ENCODE results near the gene DENND6A.
"Not testable (repeated sequence)": the region's sequence is repeated elsewhere in the genome, so short reads cannot be mapped to it uniquely, and the experiment has no call there.

The DENND6A gene, protein sequence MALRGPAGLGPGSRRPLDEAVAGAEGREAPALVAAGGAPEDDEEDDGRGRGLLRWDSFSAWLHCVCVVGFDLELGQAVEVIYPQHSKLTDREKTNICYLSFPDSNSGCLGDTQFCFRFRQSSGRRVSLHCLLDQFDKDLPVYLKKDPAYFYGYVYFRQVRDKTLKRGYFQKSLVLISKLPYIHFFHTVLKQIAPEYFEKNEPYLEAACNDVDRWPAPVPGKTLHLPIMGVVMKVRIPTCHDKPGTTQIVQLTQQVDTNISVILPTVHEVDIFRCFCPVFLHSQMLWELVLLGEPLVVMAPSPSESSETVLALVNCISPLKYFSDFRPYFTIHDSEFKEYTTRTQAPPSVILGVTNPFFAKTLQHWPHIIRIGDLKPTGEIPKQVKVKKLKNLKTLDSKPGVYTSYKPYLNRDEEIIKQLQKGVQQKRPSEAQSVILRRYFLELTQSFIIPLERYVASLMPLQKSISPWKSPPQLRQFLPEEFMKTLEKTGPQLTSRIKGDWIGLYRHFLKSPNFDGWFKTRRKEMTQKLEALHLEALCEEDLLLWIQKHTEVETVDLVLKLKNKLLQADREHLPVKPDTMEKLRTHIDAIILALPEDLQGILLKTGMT

DNA sequence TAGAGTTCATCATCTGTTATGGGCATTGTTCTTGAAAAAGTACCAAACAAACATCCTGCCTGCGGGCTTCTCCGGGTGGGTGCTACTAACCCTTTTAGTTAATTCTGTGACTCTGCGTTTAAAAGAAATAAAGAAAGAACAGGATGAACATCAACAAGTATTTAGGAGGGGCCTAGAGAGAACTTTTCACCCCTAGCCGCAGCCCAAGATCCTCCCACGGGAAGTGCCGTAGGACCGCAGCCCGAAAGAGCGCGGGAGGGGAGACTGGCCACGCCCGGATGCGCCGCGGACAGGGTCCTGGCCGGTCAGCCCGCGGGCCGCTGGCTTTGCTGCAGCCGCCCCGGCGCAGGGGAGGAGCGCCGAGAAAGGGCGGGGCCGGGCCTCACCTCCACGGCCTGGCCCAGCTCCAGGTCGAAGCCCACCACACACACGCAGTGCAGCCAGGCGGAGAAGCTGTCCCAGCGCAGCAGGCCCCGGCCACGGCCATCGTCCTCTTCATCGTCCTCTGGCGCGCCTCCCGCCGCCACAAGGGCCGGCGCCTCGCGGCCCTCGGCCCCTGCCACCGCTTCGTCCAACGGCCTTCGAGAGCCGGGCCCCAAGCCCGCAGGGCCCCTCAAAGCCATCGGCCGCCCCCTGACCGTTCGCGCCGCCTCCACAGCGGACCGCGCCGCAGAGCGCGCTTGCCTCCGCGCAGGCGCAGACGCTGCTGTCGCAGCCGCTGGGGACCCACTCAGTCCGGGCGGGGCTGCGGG lies at the start of gene DENND6A:
Gene DENND6A (minus strand): TSS at position 682 of the 752 bp plus-strand sequence. CDS start 59 bp downstream, at position 623.
- DNase-seq (ENCODE audit: insufficient read length, low spot score): peak; percentile 88
- FAIRE-seq: peak; percentile 90

DNA sequence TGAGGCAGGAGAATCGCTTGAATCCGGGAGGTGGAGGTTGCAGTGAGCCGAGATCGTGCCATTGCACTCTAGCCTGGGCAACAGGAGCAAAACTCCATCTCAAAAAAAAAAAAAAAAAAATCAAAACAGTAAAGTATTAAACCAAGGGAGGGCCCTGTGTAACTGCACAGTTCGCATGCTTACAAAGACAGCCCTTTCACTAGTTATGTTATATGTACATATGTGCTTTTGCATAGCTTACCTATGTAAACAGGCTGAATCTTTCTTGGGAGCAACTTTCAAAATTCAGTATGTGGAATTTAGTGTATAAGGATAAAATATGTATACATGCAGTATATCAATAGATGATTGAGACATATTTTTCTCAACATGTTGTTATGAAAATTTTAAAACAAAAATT lies 47.1 kb upstream of the DENND6A start:
- FAIRE-seq (no peak), DNase-seq (ENCODE audit: insufficient read length, low spot score) (no peak)

DNA sequence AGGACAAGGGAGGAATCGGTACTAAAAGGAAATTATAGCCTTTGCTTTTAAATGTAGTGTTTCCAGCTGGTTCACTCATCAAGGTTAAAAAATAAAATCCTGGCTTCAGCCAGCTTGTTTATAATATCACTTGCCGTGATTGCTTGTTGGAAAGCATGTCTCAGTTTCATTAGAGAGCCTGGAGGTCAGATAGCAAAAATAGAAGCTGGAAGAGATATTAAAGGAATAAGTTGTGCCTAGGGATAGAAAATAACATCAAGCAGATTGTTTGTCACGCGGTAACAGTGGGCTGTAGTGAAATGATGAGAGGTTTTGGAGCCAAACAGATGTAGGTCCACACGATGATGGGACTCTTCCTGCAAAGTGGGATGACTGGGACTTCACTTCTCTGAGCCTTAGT lies 45.5 kb upstream of the DENND6A start:
- FAIRE-seq: no peak
- no peak for DNase-seq (ENCODE audit: insufficient read length, low spot score)

DNA sequence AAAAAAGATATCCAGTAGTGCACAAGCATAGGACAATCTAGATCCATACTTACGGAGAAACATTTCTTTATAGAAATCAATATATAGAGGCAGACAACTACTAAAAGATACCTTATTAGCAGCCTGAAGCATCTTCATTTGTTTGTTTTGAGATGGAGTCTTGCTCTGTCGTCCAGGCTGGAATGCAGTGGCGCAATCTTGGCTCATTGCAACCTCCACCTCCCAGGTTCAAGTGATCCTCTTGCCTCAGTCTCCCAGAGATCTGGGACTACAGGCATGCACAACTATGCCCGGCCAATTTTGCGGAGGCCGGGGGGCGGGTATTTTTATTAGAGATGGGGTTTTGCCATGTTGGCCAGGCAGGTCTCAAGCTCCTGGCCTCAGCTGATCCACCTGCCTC lies 45.0 kb upstream of the DENND6A start:
- DNase-seq (ENCODE audit: insufficient read length, low spot score) (no peak), FAIRE-seq (no peak)

DNA sequence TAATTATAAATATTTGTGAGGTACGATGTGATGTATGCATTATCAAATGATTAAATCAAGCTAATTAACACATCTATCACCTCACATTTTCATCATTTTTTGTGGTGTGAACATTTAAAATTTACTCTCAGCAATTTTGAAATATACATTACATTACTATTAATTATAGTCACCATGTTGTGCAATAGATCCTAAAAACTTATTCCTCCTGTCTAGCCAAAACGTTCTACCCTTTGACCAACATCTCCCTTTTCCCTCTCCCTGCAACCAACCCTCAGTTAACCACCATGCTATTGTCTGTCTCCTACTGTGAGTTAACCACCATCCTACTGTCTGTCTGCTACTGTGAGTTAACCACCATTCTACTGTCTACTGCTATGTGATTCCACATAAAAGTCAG lies 42.5 kb upstream of the DENND6A start:
- no peak for FAIRE-seq

DNA sequence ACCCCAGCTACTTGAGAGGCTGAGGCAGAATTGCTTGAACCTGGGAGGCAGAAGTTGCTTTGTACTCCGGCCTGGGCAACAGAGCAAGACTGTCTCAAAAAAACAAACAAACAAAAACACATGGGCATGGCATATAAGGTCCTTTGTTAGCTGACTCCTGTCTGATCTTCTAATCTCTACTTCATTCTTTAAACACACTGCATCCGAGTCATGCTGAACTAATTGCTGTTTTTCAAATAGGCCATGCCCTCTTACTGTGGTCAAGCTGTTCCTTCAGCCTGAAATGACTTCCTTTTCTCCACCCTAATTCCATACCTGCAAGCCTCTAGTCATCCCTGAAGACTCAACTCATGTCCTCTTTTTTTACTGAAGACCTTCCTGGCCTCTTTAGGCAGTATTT lies 40.9 kb upstream of the DENND6A start:
- no peak for FAIRE-seq

More for the DNA sequence above, 42.5 kb upstream of the DENND6A start:
- DNase-seq (ENCODE audit: insufficient read length, low spot score): no peak

DNA sequence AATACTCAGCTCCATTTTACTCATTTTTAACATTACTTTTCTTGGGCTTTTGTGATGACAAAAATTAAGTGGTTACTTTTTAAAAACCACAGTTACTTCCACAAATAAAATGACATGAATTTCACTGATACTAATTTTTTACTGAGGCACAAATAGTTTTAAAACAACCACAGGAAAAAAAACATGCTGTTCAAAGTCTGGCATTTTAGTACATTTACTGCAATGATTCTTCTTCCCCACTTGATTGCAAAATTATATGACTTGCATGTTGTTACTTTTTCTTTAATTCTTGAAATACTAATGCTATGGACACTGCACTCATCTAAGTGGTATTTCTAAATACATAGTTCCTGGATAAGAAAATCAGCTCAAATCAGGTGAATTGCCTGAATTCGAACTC lies 38.4 kb upstream of the DENND6A start:
- DNase-seq (ENCODE audit: insufficient read length, low spot score) (no peak), FAIRE-seq (no peak)

More for the DNA sequence above, 40.9 kb upstream of the DENND6A start:
- no peak for DNase-seq (ENCODE audit: insufficient read length, low spot score)

DNA sequence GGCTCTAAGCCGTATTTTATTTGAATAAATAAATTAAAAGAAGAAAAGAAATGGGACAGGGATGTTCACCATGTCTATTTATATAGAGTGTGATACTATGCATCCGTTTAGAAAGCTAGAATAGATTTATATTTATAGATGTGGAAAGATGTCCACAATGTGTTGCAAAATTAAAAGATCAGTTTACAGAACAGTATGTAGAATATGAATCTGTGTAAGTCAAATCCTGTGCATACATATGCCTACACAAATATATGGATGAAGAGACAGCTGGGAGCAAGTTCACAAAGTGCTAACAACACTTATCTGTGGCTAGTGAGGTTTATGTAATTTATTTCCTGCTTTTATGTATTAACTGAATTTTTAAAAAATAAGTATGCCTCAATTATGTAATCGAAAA lies 37.8 kb upstream of the DENND6A start:
- DNase-seq (ENCODE audit: insufficient read length, low spot score): no peak
- no peak for FAIRE-seq

DNA sequence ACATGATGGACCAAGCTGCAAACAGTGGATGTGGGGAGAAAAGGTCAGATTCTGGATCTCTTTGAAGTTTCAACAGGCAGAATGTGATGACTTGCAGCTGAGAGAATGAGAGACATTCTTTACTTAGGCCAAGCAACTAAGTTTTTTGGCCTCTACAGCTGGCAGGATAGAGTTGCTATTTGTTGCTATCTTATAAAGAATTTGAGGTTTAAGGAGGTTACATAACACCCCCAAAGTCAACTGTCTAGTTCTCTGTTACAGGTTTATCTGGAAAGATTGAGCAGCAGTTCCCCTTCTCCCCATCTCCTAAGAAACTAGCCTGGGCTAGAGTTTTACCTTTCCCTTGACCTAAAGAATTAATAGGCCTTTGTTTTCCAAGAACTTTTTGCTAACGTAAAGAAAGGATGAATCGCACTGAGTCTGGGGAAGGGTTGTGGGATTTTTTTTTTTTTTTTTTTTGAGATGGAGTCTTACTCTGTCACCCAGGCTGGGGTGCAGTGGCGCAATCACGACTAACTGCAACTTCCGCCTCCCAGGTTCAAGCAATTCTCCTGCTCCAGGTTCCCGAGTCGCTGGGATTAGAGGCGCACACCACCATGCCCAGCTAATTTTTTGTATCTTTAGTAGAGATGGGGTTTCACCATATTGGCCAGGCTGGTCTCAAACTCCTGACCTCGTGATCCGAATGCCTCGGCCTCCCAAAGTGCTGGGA lies 36.6 kb upstream of the DENND6A start:
- DNase-seq (ENCODE audit: insufficient read length, low spot score) (no peak), FAIRE-seq (no peak)

DNA sequence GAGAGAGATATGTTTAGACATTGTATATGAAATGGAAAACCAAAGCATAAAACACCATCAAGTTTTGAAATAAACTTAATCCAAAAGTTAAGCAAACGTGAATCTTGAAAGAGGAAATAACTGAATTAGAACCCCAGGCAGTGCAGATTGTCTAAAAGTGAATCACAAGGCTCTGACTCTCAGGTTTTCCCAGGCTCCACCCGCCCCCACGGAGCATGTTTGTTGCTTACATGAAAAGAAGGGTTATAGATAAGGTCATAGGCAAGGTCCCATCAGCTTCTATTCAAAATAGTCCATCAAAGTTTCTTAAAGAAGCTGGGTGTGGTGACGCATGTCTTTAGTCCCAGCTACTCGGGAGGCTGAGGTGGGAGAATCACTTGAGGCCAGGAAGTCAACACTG lies 34.2 kb upstream of the DENND6A start:
- DNase-seq (ENCODE audit: insufficient read length, low spot score): no peak
- FAIRE-seq: no peak

DNA sequence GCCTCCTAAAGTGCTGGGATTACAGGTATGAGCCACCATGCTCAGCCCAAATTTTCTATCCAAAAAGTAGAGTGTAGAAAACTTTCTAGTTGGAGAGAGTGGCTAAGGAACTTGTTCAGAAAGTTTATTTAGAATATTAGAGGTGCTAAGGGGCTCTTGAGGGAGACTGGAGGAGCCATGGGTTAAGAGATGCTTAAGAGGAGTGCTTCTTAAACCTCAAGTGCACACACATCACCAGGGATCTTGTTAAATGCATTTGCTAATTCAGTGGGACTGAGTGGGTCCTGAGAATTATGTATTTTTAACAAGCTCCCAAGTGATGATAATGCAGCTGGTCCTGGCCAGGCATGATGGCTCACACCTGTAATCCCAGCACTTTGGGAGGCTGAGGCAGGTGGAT lies 33.5 kb upstream of the DENND6A start:
- DNase-seq (ENCODE audit: insufficient read length, low spot score): no peak
- FAIRE-seq: no peak

DNA sequence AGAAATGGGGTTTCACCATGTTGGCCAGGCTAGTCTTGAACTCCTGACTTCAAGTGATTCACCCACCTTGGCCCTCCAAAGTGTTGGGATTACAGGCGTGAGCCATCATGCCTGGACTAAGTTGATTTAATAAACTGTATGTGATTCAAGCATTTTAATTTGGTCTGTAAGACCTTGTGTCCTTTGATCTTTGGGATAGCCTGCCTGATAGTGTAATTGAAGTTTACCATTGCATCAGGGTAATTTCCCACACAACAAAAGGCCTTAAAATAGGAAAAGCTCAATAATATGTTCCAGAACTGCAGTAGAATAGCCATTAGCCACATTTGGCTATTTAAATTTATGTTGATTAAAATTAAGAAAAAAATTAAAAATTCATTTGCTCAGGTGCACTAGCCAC lies 25.2 kb upstream of the DENND6A start:
- FAIRE-seq (no peak), DNase-seq (ENCODE audit: insufficient read length, low spot score) (no peak)

DNA sequence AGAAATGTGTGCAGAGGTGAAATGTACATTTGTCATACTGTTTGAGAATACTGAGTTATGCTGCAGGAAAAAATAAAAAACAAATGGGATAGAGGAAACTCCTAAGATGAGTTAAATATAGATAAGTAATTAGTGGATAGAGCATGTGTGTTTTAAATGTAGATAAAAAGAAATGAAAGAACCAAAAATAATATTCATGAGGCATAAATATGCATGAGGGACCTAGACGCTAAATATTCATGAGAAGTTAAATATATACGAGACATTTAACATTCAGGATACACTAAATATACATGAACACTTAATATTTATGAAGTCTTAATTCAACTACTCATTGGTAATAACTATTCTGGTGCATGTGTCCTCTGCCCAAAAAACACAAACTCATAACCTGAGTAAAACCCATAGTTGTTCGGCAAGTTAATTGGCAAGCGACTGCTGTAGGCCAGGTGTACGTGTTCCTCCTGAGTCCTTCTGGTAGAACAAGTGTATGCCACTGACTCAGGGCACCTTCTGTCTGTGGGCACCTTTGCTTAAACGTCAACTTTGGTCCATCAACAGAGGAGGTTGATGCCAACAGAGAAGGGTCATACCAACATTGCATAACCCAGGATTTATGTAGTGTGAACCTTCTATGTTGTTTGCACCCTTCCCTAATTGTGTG lies 24.5 kb upstream of the DENND6A start:
- FAIRE-seq (no peak), DNase-seq (ENCODE audit: insufficient read length, low spot score) (no peak)

DNA sequence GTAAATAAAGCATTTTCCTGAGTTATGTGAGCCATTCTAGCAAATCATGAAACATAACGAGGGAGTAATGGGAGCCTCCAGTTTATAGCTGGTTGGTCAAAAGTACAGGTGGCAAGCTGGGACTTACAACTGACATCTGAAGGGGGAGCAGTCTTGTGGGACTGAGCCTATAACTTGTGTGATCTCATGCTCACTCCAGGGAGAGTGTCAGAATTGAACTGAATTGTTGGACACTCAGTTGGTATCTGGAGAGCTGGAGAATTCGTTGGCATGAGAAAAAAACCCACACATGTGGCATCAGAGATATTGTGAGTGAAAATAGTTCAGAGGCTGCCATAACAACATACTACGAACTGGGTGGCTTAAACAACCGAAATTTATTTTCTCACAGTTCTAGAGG lies 22.8 kb upstream of the DENND6A start:
- no peak for FAIRE-seq

DNA sequence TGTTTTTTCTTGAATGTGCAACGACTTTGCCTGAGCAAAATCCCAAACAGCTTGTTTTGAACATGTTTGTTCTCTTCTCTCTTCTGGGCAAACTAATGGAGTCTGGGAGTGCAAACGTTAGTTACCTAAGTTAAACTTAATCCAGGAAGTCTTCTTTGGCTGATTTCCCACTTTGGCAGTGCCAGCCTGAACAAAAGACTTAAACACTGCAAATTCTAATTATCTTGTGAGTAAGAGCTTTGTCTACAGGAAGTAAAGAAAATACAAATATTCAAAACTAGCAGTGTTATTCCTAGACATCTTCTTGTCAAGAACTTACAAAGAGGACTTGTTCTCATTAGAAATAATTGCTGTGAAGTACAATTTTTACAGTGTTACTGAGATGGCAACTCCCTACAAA lies 16.7 kb upstream of the DENND6A start:
- no peak for FAIRE-seq

More for the DNA sequence above, 22.8 kb upstream of the DENND6A start:
- no peak for DNase-seq (ENCODE audit: insufficient read length, low spot score)

DNA sequence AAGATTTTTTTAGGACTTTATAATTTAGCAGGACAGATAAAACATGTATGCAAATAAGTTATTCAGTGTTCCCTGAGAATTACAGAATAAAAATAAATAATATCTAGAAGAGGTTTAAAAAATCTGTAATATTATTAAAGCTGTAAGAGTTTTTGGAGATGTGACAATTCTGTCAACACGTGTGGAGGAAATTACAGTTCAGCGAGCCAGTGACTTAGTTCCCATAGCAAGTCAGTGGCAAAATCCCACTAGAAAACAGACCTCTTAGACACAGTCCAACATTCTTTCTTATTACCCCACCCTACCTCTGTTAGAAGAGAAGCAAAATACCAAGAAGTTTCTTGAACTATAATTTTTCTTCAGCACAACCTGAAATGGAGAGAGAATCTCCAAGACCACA lies 16.2 kb upstream of the DENND6A start:
- FAIRE-seq: no peak

More for the DNA sequence above, 16.7 kb upstream of the DENND6A start:
- no peak for DNase-seq (ENCODE audit: insufficient read length, low spot score)

DNA sequence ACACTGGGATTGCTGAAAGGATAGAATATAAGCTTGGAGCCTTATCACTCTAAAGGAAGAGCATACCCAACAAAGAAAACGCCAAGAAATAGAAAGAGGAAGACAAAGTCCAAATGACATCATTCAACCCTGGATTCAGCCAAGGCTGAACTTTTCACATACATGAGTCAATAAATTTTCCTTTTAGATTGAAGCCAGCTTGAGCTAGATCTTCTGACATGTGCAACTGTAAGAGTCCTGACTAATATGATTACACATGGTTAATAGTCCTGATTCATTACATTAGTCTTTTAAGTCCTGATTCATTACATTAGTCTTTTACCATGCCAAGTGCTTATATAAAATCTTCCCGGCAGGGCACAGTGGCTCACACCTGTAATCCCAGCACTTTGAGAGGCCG lies 13.6 kb upstream of the DENND6A start:
- DNase-seq (ENCODE audit: insufficient read length, low spot score) (no peak), FAIRE-seq (no peak)

More for the DNA sequence above, 16.2 kb upstream of the DENND6A start:
- DNase-seq (ENCODE audit: insufficient read length, low spot score): no peak

DNA sequence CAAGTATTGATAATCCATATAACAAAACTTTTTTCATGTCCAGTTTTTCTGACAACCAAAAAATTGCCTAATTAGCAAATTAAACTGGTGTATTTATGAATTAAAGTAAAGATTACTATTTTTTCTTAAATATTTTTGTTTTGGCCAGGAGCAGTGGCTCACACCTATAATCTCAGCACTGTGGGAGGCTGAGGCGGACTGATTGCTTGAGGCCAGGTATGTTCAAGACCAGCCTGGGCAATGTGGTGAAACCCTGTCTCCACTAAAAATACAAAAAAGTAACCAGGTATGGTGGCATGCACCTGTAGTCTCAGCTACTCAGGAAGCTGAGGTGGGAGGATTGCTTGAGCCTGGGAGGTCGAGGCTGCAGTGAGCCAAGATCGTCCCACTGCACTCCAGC lies 12.5 kb upstream of the DENND6A start:
- not testable (repeated sequence) for DNase-seq (ENCODE audit: insufficient read length, low spot score); FAIRE-seq

DNA sequence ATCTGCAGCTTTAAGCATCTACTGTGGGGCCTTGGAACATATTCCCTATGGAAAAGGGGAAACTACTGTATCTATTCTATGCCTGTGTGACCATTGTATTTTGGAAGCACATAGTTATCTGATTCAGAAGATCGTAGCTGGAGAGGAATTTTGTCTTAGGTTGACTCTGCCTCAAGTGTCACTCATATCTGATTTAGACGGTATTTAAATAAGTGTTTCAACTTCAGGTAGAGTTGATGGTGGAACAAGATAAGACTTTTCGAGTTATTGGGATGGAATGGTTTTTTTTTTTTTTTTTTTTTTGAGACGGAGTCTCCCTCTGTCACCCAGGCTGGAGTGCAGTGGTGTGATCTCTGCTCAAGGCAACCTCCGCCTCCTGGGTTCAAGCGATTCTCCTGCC lies 8.9 kb upstream of the DENND6A start:
- no peak for FAIRE-seq

DNA sequence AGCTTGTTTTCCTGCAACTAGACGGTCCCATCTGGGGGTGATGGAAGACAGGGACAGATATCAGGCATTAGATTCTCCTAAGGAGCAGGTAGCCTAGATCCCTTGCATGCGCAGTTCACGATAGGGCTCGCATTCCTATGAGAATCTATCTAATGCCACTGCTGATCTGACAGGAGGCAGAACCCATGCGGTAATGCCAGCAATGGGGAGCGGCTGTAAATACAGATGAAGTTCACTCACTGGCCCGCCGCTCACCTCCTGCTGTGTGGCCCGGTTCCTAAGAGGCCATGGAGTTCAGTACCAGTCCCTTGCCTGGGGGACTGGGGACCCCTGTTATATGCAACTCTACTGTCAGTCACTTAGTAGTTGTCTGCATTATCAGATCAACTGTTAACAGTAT lies 7.9 kb upstream of the DENND6A start:
- FAIRE-seq (no peak), DNase-seq (ENCODE audit: insufficient read length, low spot score) (no peak)

More for the DNA sequence above, 8.9 kb upstream of the DENND6A start:
- DNase-seq (ENCODE audit: insufficient read length, low spot score): no peak

Measured in GM19239 (cell line).